ENCODE results near the gene TBC1D14. TPM values are rescaled to one million over a fixed set of nuclear protein-coding genes. Genes with fewer than 3 reads are reported as not detected.

The TBC1D14 gene
- total and polyA plus RNA-seq, 7 donors: 19.2 to 46.4 (median 29.5) TPM

DNA sequence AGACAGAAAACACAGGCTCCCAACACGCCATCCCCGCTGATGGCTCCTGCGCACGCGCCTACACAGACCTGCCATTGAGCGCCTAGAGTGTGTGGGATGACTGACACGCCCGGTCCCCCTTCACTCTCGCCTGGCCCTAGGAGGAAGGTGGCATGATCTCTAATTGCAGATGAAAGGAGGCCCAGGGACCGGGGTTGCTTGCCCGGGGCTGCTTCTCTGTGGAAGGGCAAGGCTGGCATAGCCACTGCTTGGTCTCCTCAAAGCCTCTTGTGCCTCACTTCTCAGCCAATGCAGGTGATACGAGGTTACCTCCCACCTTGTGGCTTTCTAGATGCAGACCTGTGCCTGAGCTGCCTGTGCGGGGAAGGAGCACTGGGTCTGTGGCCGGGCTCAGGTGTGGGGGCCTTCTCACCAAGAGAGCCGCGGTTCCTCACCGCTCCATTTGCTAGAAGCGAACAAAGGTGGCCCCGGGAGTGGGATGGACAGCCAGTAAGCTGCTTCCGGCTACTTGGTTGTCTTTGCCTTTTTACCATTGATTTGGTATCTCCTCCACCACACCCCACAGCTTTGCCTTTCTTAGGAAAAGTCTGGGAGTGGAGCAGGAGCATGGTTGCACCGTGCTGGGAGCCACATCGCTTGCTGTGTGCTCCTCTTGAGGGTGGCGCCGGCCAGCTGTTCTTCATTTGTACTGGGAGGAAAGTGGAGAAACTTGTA lies 47.0 kb downstream of the TBC1D14 start:
- H3K27ac ChIP-seq: no peak overlapping the region
- peaks cover 0 to 7% (median 7%) of the 10 kb centered on the region in 4 donors for H3K4me1 ChIP-seq
- no peaks in the 10 kb centered on the region for H3K36me3 ChIP-seq
- 85 to 88% methylated on average over 24 of the region's 24 CpGs for WGBS, 2 donors
- H3K9me3 ChIP-seq: no peaks in the 10 kb centered on the region
- intact Hi-C loops (cut with DNase I): no loop called here
- no peak for TF ChIP-seq POLR2A (IDR thresholded peaks at IDR 0.05)
- TF ChIP-seq POLR2AphosphoS5 (IDR thresholded peaks at IDR 0.05): no peak
- no peak for TF ChIP-seq EP300 (IDR thresholded peaks at IDR 0.05)
- TF ChIP-seq CTCF (IDR thresholded peaks at IDR 0.05): no peak
- H3K4me3 ChIP-seq: no peak overlapping the region
- H3K27me3 ChIP-seq: no peaks in the 10 kb centered on the region
- no peak for DNase-seq

DNA sequence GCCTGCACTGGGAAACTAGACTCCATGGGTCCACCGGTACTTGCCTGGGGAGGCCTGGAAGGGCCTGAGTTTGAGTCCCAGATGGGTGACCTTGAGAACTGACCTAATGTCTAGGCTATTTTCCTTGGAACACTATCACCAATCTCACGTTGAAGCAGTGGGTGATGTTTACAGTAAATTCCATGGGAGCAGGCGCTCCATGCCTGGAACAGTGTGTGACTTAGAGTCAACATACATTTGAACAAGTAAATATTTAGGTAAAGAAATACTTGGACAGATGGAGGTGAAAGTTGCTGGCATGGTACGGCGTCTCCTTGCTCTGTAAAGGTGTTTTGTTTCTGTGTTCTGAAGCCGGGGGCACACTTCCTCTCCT lies 47.5 kb downstream of the TBC1D14 start:
- Histone ChIP-seq H3K36me3 (no peaks in the 10 kb centered on the region), H3K27me3 (no peaks in the 10 kb centered on the region), H3K4me3 (no peak overlapping the region), H3K4me1 (peaks cover 0 to 7% (median 7%) of the 10 kb centered on the region in 4 donors), H3K9me3 (no peaks in the 10 kb centered on the region), H3K27ac (no peak overlapping the region)
- no peak for TF ChIP-seq POLR2AphosphoS5 (IDR thresholded peaks at IDR 0.05)
- TF ChIP-seq EP300 (IDR thresholded peaks at IDR 0.05): no peak
- no peak for TF ChIP-seq CTCF (IDR thresholded peaks at IDR 0.05)
- TF ChIP-seq POLR2A (IDR thresholded peaks at IDR 0.05): no peak
- intact Hi-C loops (cut with DNase I): no loop called here
- no peak for DNase-seq
- 49 to 84% methylated on average over 6 of the region's 6 CpGs for WGBS, 2 donors

- Histone ChIP-seq H3K27ac (no peak overlapping the region), H3K4me1 (peaks cover 0 to 7% (median 7%) of the 10 kb centered on the region in 4 donors), H3K9me3 (no peaks in the 10 kb centered on the region), H3K36me3 (no peaks in the 10 kb centered on the region), H3K4me3 (no peak overlapping the region), H3K27me3 (no peaks in the 10 kb centered on the region)
- no peak for TF ChIP-seq CTCF (IDR thresholded peaks at IDR 0.05)
- no peak for TF ChIP-seq POLR2A (IDR thresholded peaks at IDR 0.05)
- no peak for TF ChIP-seq EP300 (IDR thresholded peaks at IDR 0.05)
- WGBS, 2 donors: 85 to 91% methylated on average over 5 of the region's 5 CpGs
- no peak for DNase-seq
- intact Hi-C loops (cut with DNase I): no loop called here
Observed at GRCh38 chr4:6957994-6958393, 48.4 kb downstream of the TBC1D14 start.

GRCh38 chr4:6959261-6959660 lies 49.6 kb downstream of the TBC1D14 start:
- Histone ChIP-seq H3K36me3 (no peaks in the 10 kb centered on the region), H3K27me3 (no peaks in the 10 kb centered on the region), H3K9me3 (no peaks in the 10 kb centered on the region), H3K27ac (no peak overlapping the region), H3K4me3 (no peak overlapping the region), H3K4me1 (no peaks in the 10 kb centered on the region)
- no peak for DNase-seq
- TF ChIP-seq CTCF (IDR thresholded peaks at IDR 0.05) (no peak), POLR2AphosphoS5 (IDR thresholded peaks at IDR 0.05) (no peak), POLR2A (IDR thresholded peaks at IDR 0.05) (no peak), EP300 (IDR thresholded peaks at IDR 0.05) (no peak)
- intact Hi-C loops (cut with DNase I): no loop called here
- WGBS, 2 donors: 89 to 93% methylated on average over 5 of the region's 5 CpGs

GRCh38 chr4:6960154-6960553 lies 50.5 kb downstream of the TBC1D14 start:
- no peak overlapping the region for H3K27ac ChIP-seq
- no peak for DNase-seq
- intact Hi-C loops (cut with DNase I): no loop called here
- H3K4me3 ChIP-seq: no peak overlapping the region
- TF ChIP-seq EP300 (IDR thresholded peaks at IDR 0.05) (no peak), POLR2A (IDR thresholded peaks at IDR 0.05) (no peak), CTCF (IDR thresholded peaks at IDR 0.05) (no peak), POLR2AphosphoS5 (IDR thresholded peaks at IDR 0.05) (no peak)
- no peaks in the 10 kb centered on the region for H3K9me3 ChIP-seq
- no peaks in the 10 kb centered on the region for H3K4me1 ChIP-seq
- H3K27me3 ChIP-seq: no peaks in the 10 kb centered on the region
- no peaks in the 10 kb centered on the region for H3K36me3 ChIP-seq
- WGBS, 2 donors: 83 to 85% methylated on average over 4 of the region's 4 CpGs

Measured in sigmoid colon (tissue), 7 donors.